RWPE2 (cell line): Measurements from ENCODE around the gene PHTF2.

Source experiments
- ATAC-seq: fragments of 200-7000 bp; cut with Tn5 transposase; 3 replicates; pipeline ENCODE4 v1.9.1; 2021; ENCODE audit warnings: low read depth
- DNase-seq: peaks from one replicate; pipeline ENCODE4 v3.0.0-alpha.2; 2020; ENCODE audit warnings: low spot score
- H3K27ac ChIP-seq: fragments of 450-650 bp; 2 replicates; pipeline ENCODE4 v1.5.1; 2017; ENCODE audit warnings: mild to moderate bottlenecking; ENCODE audit not compliant: poor library complexity, severe bottlenecking
- H3K27me3 ChIP-seq: fragments of 250-450 bp; sonication (Bioruptor Pico); 2 replicates; pipeline ENCODE4 v1.5.1; 2021; ENCODE audit warnings: mild to moderate bottlenecking, moderate library complexity; ENCODE audit not compliant: insufficient read depth, poor library complexity, severe bottlenecking
- H3K36me3 ChIP-seq: fragments of 250-450 bp; sonication (Bioruptor Pico); 2 replicates; pipeline ENCODE4 v1.5.1; 2020; ENCODE audit warnings: low read depth, mild to moderate bottlenecking, moderate library complexity
- H3K4me1 ChIP-seq: fragments of 250-450 bp; sonication (Bioruptor Pico); 2 replicates; pipeline ENCODE4 v1.5.1; 2021; ENCODE audit warnings: mild to moderate bottlenecking, moderate library complexity; ENCODE audit not compliant: insufficient read depth, poor library complexity, severe bottlenecking
- H3K4me3 ChIP-seq: fragments of 250-450 bp; sonication (Bioruptor Pico); 2 replicates; pipeline ENCODE4 v1.5.1; 2021; ENCODE audit warnings: mild to moderate bottlenecking, moderate library complexity; ENCODE audit not compliant: severe bottlenecking
- H3K9me3 ChIP-seq: fragments of 250-450 bp; sonication (Bioruptor Pico); 2 replicates; pipeline ENCODE4 v1.5.1; 2021; ENCODE audit warnings: mild to moderate bottlenecking, moderate library complexity; ENCODE audit not compliant: severe bottlenecking
- CTCF ChIP-seq: fragments of 450-650 bp; IDR thresholded peaks from one replicate; pipeline ENCODE4 v1.5.1; 2017; ENCODE audit warnings: mild to moderate bottlenecking, moderate library complexity; ENCODE audit not compliant: poor library complexity, severe bottlenecking

PHTF2 gene

GRCh38 chr7:77788327-77788902 lies 10.2 kb upstream of the PHTF2 start:
- Histone ChIP-seq H3K9me3 (no peaks in the 10 kb centered on the region), H3K36me3 (peaks cover under 1% of the 10 kb centered on the region; the same call in 1 of the 2 replicates), H3K27me3 (no peaks in the 10 kb centered on the region), H3K27ac (no peak overlapping the region), H3K4me3 (no peak overlapping the region), H3K4me1 (no peaks in the 10 kb centered on the region)
- TF ChIP-seq CTCF, result no peak
- no peak for ATAC-seq
- DNase-seq, result no peak

GRCh38 chr7:77791336-77791735 lies 7.2 kb upstream of the PHTF2 start:
- H3K36me3 ChIP-seq, result peaks cover 13% of the 10 kb centered on the region; the same call in 1 of the 2 replicates
- TF ChIP-seq CTCF, result no peak
- no peaks in the 10 kb centered on the region for H3K27me3 ChIP-seq
- peaks cover 2% of the 10 kb centered on the region for H3K4me1 ChIP-seq
- no peak overlapping the region for H3K4me3 ChIP-seq
- no peaks in the 10 kb centered on the region for H3K9me3 ChIP-seq
- no peak for ATAC-seq
- no peak overlapping the region for H3K27ac ChIP-seq
- DNase-seq, result no peak

GRCh38 chr7:77791956-77792355 lies 6.6 kb upstream of the PHTF2 start:
- Histone ChIP-seq H3K4me3 (no peak overlapping the region), H3K9me3 (no peaks in the 10 kb centered on the region), H3K4me1 (peaks cover 8% of the 10 kb centered on the region), H3K27ac (no peak overlapping the region), H3K27me3 (no peaks in the 10 kb centered on the region), H3K36me3 (peaks cover 13% of the 10 kb centered on the region; the same call in 1 of the 2 replicates)
- no peak for DNase-seq
- TF ChIP-seq CTCF, result no peak
- ATAC-seq, result no peak

DNA sequence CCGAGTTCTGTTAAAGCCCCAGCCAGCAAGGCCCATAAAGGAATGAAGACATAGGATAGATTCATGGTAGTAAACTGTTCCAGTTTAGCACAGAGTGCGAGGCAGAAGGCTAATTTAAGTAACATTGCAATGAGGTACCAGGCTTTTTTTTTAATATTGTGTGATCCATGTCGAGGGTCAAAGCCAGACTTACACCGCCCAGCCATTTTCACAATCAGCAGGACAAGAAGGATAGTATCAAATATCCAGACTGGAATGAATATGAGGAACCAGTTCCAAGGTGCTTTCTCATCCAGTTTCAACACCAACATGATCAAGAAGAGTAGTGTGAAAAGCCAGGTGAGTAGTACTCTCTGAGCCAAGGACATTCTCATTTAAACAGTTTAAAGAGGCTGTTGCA lies 4.6 kb upstream of the PHTF2 start:
- Histone ChIP-seq H3K4me3 (no peak overlapping the region), H3K9me3 (no peaks in the 10 kb centered on the region), H3K36me3 (peaks cover 13% of the 10 kb centered on the region; the same call in 1 of the 2 replicates), H3K27ac (no peak overlapping the region), H3K4me1 (peaks cover 10% of the 10 kb centered on the region), H3K27me3 (no peaks in the 10 kb centered on the region)
- DNase-seq (no peak), ATAC-seq (no peak)
- TF ChIP-seq CTCF, result no peak

- Histone ChIP-seq H3K27me3 (no peaks in the 10 kb centered on the region), H3K4me3 (no peak overlapping the region), H3K4me1 (peaks cover 17% of the 10 kb centered on the region), H3K9me3 (no peaks in the 10 kb centered on the region), H3K36me3 (peaks cover 13% of the 10 kb centered on the region; the same call in 1 of the 2 replicates), H3K27ac (no peak overlapping the region)
- TF ChIP-seq CTCF, result no peak
- no peak for DNase-seq
- no peak for ATAC-seq
Measured at GRCh38 chr7:77796109-77796508, 2.5 kb upstream of the PHTF2 start.
